ENCODE results near the gene TMIGD1. TPM values are rescaled to one million over a fixed set of nuclear protein-coding genes. Genes with fewer than 3 reads are reported as not detected.
A peak's percentile ranks its signal among the peaks of the same experiment; 100 is the strongest.

TMIGD1 gene
- total and polyA plus RNA-seq, 2 of the 13 experiments (the other 11 are each of a cell fraction or from before 2014, with no cell fraction given), result not detected

GRCh38 chr17:30345527-30346075 is 11.7 kb upstream of the TMIGD1 start (continued):
- peak; percentile 97 for TF ChIP-seq ZNF770 (CRISPR knock-in tag; IDR thresholded peaks at IDR 0.05)
- TF ChIP-seq ZNF7 (CRISPR knock-in tag; IDR thresholded peaks at IDR 0.05), result peak; percentile 76
- peak; percentile 47; the same call in 1 of the 2 replicates for TF ChIP-seq SMAD3 (CRISPR knock-in tag; IDR thresholded peaks at IDR 0.05)
- peak; percentile 89 for TF ChIP-seq POLR2AphosphoS5 (IDR thresholded peaks at IDR 0.05; ENCODE audit: low read depth, low read length)
- peak; percentile 81 for TF ChIP-seq POLR2G (IDR thresholded peaks at IDR 0.05; ENCODE audit: low read depth, low read length)
- TF ChIP-seq E2F2 (CRISPR knock-in tag; IDR thresholded peaks at IDR 0.05; ENCODE audit: borderline replicate concordance), result no peak
- no peak for TF ChIP-seq ERF (CRISPR knock-in tag; IDR thresholded peaks at IDR 0.05)
- TF ChIP-seq ZUFSP (CRISPR knock-in tag; IDR thresholded peaks at IDR 0.05; ENCODE audit: borderline replicate concordance), result no peak
- TF ChIP-seq POGZ (CRISPR knock-in tag; IDR thresholded peaks at IDR 0.05), result peak; percentile 29; the same call in 1 of the 2 replicates
- 0 out of 2 replicates have a peak, but pooled peaks have one; percentile 34 for TF ChIP-seq ZNF644 (CRISPR knock-in tag; IDR thresholded peaks at IDR 0.05; ENCODE audit: low read depth)
- TF ChIP-seq DRAP1 (CRISPR knock-in tag; IDR thresholded peaks at IDR 0.05), result peak; percentile 98
- no peak for TF ChIP-seq SOX13 (IDR thresholded peaks at IDR 0.05)
- peak in 1 of 2 experiments; percentile 33; a peak in 1 of 4 replicates for TF ChIP-seq SOX13 (CRISPR knock-in tag; conservative IDR thresholded peaks at IDR 0.05 in 1 of 2, IDR thresholded peaks at IDR 0.05 in 1 of 2)
- TF ChIP-seq GABPA (IDR thresholded peaks at IDR 0.05; ENCODE audit: low read depth, low read length), result no peak
- TF ChIP-seq GABPA (CRISPR knock-in tag; IDR thresholded peaks at IDR 0.05; ENCODE audit: low read depth), result no peak
- TF ChIP-seq MBD4 (IDR thresholded peaks at IDR 0.05; ENCODE audit: borderline replicate concordance, low read length), result no peak
- peak; percentile 33; the same call in 1 of the 2 replicates for TF ChIP-seq ARID5B (CRISPR knock-in tag; IDR thresholded peaks at IDR 0.05)
- no peak for TF ChIP-seq ELK4 (CRISPR knock-in tag; IDR thresholded peaks at IDR 0.05; ENCODE audit: borderline replicate concordance)
- TF ChIP-seq TSC22D2 (CRISPR knock-in tag; IDR thresholded peaks at IDR 0.05; ENCODE audit: borderline replicate concordance), result no peak
